Effector memory CD4-positive, alpha-beta T cell (primary cell): ENCODE measurements around the gene OR6K2.

Experiments
- DNase-seq, 3 donors: peaks; one replicate each; pipeline ENCODE4 v3.0.0-alpha.2; 2020
- H3K27ac ChIP-seq: 2 replicates; pipeline ENCODE4 v1.7.0; 2013; ENCODE audit warnings: mild to moderate bottlenecking, low read length, moderate library complexity; ENCODE audit not compliant: insufficient read depth, poor library complexity, severe bottlenecking
- H3K27me3 ChIP-seq: replicated peaks from 2 replicates; pipeline ENCODE4 v1.7.0; 2013; ENCODE audit warnings: mild to moderate bottlenecking, low read length; ENCODE audit not compliant: insufficient read depth, control insufficient read depth, poor library complexity, severe bottlenecking
- H3K36me3 ChIP-seq: 2 replicates; pipeline ENCODE4 v1.7.0; 2013; ENCODE audit warnings: mild to moderate bottlenecking, low read length, moderate library complexity; ENCODE audit not compliant: control insufficient read depth, insufficient read depth
- H3K4me1 ChIP-seq: 2 replicates; pipeline ENCODE4 v1.7.0; 2013; ENCODE audit warnings: low read length, mild to moderate bottlenecking; ENCODE audit not compliant: control insufficient read depth, insufficient read depth, poor library complexity, severe bottlenecking
- H3K4me3 ChIP-seq: 2 replicates; pipeline ENCODE4 v1.7.0; 2013; ENCODE audit warnings: low read length, low read depth, mild to moderate bottlenecking; ENCODE audit not compliant: insufficient read depth, poor library complexity, severe bottlenecking
- H3K9me3 ChIP-seq: 2 replicates; pipeline ENCODE4 v1.7.0; 2013; ENCODE audit warnings: mild to moderate bottlenecking, low read length, moderate library complexity; ENCODE audit not compliant: control insufficient read depth
- total RNA-seq, 3 donors: gene quantifications; one replicate each; lab custom pipeline; 2026; lab: John Stamatoyannopoulos, UW

Gene OR6K2, protein sequence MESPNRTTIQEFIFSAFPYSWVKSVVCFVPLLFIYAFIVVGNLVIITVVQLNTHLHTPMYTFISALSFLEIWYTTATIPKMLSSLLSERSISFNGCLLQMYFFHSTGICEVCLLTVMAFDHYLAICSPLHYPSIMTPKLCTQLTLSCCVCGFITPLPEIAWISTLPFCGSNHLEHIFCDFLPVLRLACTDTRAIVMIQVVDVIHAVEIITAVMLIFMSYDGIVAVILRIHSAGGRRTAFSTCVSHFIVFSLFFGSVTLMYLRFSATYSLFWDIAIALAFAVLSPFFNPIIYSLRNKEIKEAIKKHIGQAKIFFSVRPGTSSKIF
- total RNA-seq: 0 reads per million in 3 donors

DNA sequence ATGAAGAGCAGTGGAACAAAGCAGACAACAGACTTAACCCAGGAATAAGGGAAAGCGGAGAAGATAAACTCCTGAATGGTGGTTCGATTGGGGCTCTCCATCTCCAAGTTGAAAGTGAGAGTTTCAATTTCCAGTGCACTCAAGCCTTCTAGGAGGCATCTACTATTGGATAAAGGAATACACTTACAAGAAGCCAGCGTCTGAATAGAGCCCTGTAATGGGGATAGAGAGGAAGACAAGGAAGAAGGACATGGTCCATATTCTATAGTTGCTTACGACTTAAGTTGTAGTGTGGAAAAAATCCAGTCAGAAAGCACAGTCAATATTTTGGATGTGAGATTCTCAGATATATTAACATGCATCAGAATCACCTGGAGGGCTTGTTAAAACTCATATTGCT is at the start of gene OR6K2:
TSS of gene OR6K2 (minus strand) at position 101 of the 400 bp plus-strand sequence. CDS start at position 101, 0 bp downstream.
- no peak within 1 kb of the TSS for H3K27ac ChIP-seq
- no peak within 1 kb of the TSS for H3K4me3 ChIP-seq
- H3K27me3 ChIP-seq: no peaks in the 10 kb centered on the region
- no peaks in the 10 kb centered on the region for H3K4me1 ChIP-seq
- no peak for DNase-seq
- H3K36me3 ChIP-seq: no peaks in the 10 kb centered on the region
- no peaks in the 10 kb centered on the region for H3K9me3 ChIP-seq

DNA sequence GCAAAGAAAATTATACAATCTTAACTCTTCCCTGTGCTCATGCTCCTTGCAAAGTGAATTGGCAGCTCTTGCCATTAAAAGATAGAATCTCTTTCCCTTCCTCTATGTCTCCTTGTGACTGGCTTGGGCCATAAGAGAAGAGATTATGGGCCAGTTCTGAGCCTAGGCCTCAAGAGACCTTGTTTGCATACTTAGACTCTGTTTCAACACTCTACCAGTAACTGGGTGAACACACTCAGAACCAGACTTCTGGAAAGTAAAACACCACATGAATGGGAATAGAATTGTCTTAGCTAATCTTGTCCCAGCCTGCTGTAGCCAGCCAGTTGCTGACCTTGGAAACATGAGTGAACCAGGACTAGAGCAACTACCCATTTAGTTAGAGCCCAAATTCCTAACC is 35.4 kb upstream of the OR6K2 start:
- no peaks in the 10 kb centered on the region for H3K9me3 ChIP-seq
- no peak overlapping the region for H3K4me3 ChIP-seq
- H3K36me3 ChIP-seq: no peaks in the 10 kb centered on the region
- no peaks in the 10 kb centered on the region for H3K27me3 ChIP-seq
- H3K4me1 ChIP-seq: no peaks in the 10 kb centered on the region
- no peak overlapping the region for H3K27ac ChIP-seq
- no peak for DNase-seq

DNA sequence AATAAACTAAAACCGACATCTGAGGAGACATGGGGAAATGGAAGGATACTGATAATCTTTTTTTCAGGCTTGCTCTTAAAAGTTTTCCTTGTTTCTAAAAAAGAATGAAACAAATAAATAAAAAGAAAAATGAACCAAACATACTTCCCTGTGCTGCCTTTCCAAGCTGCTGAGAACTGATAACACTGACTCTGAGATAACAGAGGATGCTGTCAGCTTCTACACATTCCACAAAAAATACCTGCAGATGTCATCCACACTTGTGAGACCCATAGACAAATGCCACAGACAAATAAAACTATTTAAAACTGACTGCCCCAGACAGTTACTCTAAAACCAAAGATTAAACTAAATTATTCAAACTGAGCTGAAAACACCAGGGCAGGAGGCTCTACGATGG is 32.1 kb upstream of the OR6K2 start:
- DNase-seq: no peak
- Histone ChIP-seq H3K27ac (no peak overlapping the region), H3K4me3 (no peak overlapping the region), H3K9me3 (no peaks in the 10 kb centered on the region), H3K36me3 (no peaks in the 10 kb centered on the region), H3K4me1 (no peaks in the 10 kb centered on the region), H3K27me3 (no peaks in the 10 kb centered on the region)

DNA sequence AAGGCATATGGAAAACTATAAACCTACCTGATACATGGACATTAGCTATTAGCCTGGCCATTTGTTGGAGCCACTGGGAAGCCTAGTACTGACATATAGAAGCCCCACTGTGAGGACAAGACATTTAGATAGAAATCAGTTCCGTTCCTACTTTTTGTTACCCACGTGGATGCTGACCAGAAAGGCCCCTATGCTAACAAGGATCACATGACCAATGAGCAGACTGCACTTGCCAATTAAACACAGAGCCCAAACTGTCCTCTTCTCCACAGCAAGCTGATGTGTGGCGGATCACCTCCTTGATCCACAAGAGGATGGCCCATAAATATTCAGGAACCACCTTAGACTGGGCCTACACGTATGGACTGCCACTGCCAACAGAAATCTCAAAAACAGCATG is 31.3 kb upstream of the OR6K2 start:
- Histone ChIP-seq H3K4me1 (no peaks in the 10 kb centered on the region), H3K36me3 (no peaks in the 10 kb centered on the region), H3K4me3 (no peak overlapping the region), H3K9me3 (no peaks in the 10 kb centered on the region), H3K27ac (no peak overlapping the region), H3K27me3 (no peaks in the 10 kb centered on the region)
- DNase-seq: no peak

DNA sequence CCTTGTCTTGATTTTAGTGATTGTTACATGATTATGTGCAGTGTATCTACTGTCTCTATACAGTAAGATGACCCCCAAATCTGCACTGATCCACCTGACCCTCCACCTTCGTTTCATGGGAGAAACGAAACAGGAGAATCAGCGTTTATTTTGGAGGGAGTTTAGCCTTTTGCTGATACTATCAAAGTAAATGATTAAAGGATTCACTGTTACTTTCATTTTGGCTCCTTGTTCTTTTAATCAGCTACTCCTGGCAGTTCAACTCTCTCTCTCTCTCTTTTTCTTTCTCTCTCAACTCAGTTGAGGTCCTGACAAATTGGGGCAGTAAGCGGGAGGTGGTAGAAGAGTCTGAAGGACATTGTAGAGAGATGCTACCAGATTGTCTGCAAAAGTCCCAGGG is 30.0 kb upstream of the OR6K2 start:
- Histone ChIP-seq H3K4me1 (no peaks in the 10 kb centered on the region), H3K27ac (no peak overlapping the region), H3K4me3 (no peak overlapping the region), H3K9me3 (no peaks in the 10 kb centered on the region), H3K27me3 (no peaks in the 10 kb centered on the region), H3K36me3 (no peaks in the 10 kb centered on the region)
- no peak for DNase-seq

DNA sequence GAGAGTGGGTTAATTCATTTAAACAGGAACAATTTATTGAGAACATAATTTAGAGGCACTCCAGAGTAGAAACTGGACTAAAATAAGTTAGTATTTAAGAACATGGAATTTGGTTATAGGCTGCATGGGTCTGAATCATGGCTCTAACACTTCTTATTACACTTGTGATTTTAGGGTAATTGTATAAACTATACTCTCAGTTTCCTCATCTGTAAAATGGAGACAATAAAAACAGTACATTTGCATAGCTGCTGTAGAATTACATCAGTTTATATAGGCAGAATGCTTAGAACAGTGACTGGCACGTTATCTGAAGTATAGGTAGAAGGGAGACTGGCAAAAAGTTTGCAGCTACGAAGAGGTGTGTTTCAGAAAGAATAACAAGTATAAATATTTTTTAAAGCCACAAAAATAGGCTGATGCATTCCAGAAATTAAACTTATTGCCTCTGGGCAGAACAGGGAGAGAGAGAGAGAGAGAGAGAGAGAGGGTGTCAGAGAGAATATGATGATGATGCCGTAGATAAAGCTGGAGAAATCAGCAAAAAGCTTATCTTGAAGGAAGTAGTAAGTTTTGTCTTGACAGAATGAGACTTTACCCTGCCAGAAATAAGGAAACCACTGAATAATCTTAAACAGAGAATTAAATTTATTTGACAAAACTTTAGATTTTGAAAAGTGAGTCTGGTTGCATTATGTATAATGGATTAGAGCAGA is 28.2 kb upstream of the OR6K2 start:
- Histone ChIP-seq H3K9me3 (no peaks in the 10 kb centered on the region), H3K27ac (no peak overlapping the region)

DNA sequence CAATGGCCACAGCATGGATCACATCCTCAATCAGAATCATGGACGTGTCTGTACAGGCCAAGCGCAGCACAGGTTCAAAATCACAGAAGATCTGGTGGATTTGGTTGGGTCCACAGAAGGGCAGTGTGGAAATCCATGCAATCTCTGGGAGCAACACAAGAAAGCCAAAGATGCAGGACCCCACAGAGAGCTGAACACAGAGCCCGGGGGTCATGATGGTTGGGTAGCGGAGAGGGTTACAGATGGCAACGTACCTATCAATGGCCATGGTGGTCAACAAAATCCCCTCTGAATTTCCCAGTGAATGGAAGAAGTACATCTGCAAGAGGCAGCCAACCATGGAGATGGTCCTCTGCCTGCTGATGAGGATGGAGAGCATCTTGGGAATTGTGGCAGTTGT is 24.0 kb upstream of the OR6K2 start:
- H3K27ac ChIP-seq: no peak overlapping the region
- no peaks in the 10 kb centered on the region for H3K27me3 ChIP-seq
- no peaks in the 10 kb centered on the region for H3K9me3 ChIP-seq
- H3K4me1 ChIP-seq: no peaks in the 10 kb centered on the region
- no peaks in the 10 kb centered on the region for H3K36me3 ChIP-seq
- no peak for DNase-seq
- no peak overlapping the region for H3K4me3 ChIP-seq

More for the DNA sequence above, 28.2 kb upstream of the OR6K2 start:
- H3K27me3 ChIP-seq: no peaks in the 10 kb centered on the region
- no peaks in the 10 kb centered on the region for H3K36me3 ChIP-seq
- no peak overlapping the region for H3K4me3 ChIP-seq
- no peak for DNase-seq
- no peaks in the 10 kb centered on the region for H3K4me1 ChIP-seq

DNA sequence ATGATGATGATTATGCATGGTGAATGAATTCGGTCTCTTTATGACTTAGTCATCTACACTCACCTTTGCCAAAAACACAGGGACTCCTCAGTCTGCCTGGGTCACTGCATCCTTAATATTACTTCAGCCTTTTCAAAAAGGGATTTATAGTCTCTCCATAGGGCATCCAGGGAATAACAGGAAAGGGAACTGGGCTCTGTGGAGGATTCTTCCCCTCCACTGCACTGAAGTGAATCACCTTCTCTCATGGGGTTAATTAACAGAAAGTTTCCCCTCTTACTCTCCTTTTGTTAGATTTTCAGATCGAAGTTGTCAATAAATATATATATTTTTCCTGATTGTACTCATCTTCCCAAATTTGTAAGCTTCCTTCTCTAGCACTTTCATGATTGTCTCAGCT is 20.2 kb upstream of the OR6K2 start, which contains the start of gene OR6K3:
TSS of gene OR6K3 (minus strand) at position 101 of the 400 bp plus-strand sequence. CDS start 2,605 bp downstream, outside the sequence.
- no peaks in the 10 kb centered on the region for H3K4me1 ChIP-seq
- H3K9me3 ChIP-seq: no peaks in the 10 kb centered on the region
- no peaks in the 10 kb centered on the region for H3K27me3 ChIP-seq
- no peak for DNase-seq
- no peak within 1 kb of the TSS for H3K4me3 ChIP-seq
- no peaks in the 10 kb centered on the region for H3K36me3 ChIP-seq
- no peak within 1 kb of the TSS for H3K27ac ChIP-seq

DNA sequence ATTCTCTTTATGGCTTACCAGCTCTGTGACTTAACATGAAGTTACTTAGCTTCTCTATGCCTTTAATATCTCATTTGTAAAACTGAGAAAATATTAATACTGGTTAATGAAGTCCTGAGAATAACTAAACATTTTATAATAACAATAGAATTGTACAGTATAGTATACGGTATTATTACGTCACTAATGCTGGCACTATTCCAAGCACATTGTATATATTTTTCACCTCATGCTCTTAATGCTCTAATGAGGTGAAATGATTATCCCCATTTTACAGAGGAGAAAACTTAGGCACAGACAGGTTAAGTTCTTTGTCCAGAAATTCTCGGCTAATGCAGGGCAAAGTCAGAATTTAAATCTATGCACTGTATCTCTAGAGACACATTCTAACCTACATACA is 19.2 kb upstream of the OR6K2 start:
- Histone ChIP-seq H3K27ac (no peak overlapping the region), H3K4me3 (no peak overlapping the region), H3K36me3 (no peaks in the 10 kb centered on the region), H3K4me1 (no peaks in the 10 kb centered on the region), H3K9me3 (no peaks in the 10 kb centered on the region), H3K27me3 (no peaks in the 10 kb centered on the region)
- DNase-seq: no peak

DNA sequence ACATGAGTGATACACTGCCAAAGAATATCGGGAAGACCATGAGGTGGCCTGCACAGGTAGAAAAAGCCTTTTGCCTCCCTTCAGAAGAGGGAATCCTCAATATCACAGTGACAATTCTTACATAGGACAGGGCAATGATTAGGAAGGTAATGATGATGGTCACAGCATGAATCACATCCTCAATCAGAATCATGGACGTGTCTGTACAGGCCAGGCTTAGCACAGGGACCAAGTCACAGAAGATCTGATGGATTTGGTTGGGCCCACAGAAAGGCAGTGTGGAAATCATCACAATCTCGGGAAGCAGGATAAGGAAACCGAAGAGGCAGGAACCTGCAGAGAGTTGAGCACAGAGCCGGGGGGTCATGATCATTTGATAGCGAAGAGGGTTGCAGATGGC is 16.9 kb upstream of the OR6K2 start:
- no peaks in the 10 kb centered on the region for H3K36me3 ChIP-seq
- no peaks in the 10 kb centered on the region for H3K4me1 ChIP-seq
- no peak for DNase-seq
- no peak overlapping the region for H3K27ac ChIP-seq
- no peaks in the 10 kb centered on the region for H3K27me3 ChIP-seq
- no peaks in the 10 kb centered on the region for H3K9me3 ChIP-seq
- no peak overlapping the region for H3K4me3 ChIP-seq
